ENCODE data around the gene EGLN2.
A peak's percentile ranks its signal among the peaks of the same experiment; 100 is the strongest.
"Not testable (repeated sequence)": the region's sequence is repeated elsewhere in the genome, so short reads cannot be mapped to it uniquely, and the experiment has no call there.

Gene EGLN2

DNA sequence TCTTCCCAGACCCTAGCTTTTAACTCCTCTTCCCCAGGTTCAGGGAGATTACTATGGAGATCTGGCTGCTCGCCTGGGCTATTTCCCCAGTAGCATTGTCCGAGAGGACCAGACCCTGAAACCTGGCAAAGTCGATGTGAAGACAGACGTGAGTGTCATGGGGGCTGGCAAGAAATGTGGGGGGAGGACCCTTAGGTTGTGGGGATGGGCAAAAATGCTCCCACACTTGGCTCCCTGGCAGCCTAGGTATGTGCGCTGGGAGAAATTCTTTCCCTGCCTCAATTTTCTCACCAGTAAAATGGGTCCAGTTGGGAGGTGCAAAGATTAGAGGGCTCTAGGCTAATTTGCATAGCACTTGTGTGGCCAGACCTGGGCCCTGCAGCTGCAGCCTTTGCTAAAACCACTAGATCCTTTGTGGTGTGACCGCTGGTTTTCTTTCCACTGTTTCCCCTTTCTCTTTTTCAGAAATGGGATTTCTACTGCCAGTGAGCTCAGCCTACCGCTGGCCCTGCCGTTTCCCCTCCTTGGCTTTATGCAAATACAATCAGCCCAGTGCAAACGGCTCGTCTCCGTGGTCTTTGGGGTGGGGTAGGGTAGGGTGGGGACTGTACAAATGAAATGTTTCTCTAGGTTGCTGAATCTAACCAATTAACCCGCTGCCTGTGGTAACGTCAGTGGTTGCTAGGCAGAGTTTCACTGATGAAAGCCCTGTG, 21.9 kb upstream of the EGLN2 start:
- DNase-seq, result peak; percentile 96

DNA sequence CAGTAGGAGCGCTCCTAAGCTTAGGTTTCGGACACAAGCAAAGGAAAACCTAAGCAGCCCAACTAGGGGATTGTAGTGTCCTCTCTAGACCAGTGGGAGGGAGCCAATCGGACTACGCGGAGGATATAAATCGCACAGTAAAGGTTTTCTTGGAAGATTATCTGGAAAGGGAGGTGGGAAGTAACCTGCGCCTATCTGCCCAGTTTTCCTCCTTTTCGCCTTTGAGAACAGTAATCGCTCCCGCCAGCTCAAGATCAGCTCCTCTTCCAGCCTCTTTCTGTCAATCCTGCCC, 21.4 kb upstream of the EGLN2 start:
- DNase-seq, result no peak

DNA sequence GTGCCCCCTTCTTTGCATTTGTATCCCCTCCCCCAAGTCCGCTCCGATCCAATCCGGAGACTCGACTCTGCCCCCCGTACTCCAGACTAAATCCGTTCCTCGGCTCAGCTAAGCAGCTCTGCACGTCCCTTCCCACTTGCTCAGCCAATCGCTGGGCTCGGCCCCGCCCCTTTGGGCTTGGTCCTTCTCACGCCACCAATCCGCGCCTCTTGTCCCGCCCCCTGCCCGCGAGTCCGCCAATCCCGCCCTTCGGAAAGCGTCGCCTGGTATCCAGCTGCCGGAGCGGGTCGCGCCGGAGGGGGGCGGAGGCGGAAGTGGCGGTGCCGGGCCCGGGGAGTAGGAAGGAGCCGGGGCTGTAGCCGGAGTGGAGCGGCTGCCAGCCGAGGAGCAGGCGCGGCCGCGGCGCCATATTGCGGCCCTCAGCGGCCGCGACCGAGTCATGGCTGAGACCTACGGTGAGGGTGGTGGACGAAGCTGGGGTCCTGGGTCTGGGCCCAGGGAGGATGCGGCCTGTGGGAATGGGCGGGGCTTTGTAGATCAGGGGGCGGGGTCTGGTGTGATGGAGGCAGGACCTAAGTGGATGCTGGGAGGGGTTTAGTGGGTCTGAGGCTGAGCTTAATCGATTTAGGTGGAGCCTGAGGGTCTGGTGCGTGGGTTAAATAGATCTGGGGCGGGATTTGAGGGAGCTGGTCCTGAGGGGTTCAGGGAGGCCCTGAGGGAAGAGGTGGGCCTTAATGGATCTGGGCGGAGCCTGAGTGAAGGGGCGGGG, 20.9 kb upstream of the EGLN2 start, which contains the start of gene RAB4B:
RAB4B (plus strand) TSS at position 311 of the 769 bp plus-strand sequence; CDS start at position 440, 129 bp downstream.
- peak; percentile 100 for DNase-seq

- no peak for DNase-seq
Observed at GRCh38 chr19:40778706-40779284, 20.2 kb upstream of the EGLN2 start.

GRCh38 chr19:40780582-40780981, 18.4 kb upstream of the EGLN2 start:
- no peak for DNase-seq

- no peak for DNase-seq
Observed at GRCh38 chr19:40781140-40781539, 17.9 kb upstream of the EGLN2 start.

- DNase-seq, result no peak
Observed at GRCh38 chr19:40783711-40784110, 15.3 kb upstream of the EGLN2 start.

DNA sequence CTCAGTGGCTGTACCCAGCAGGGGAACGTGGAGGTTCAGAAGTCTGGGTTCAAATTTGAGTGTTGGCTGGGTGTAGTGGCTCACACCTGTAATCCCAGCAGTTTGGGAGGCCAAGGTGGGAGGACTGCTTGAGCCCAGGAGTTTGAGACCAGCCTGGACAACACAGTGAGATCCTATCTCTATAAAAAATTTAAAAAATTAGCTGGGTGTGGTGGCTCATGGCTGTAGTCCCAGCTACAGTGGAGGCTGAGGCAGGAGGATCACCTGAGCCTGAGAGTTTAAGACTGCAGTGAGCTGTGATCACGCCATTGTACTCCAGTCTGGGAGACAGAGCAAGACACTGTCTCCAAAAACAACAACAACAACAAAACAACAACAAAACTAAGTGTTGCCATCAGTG, 14.8 kb upstream of the EGLN2 start:
- not testable (repeated sequence) for DNase-seq

GRCh38 chr19:40785526-40785925, 13.5 kb upstream of the EGLN2 start:
- no peak for DNase-seq

DNA sequence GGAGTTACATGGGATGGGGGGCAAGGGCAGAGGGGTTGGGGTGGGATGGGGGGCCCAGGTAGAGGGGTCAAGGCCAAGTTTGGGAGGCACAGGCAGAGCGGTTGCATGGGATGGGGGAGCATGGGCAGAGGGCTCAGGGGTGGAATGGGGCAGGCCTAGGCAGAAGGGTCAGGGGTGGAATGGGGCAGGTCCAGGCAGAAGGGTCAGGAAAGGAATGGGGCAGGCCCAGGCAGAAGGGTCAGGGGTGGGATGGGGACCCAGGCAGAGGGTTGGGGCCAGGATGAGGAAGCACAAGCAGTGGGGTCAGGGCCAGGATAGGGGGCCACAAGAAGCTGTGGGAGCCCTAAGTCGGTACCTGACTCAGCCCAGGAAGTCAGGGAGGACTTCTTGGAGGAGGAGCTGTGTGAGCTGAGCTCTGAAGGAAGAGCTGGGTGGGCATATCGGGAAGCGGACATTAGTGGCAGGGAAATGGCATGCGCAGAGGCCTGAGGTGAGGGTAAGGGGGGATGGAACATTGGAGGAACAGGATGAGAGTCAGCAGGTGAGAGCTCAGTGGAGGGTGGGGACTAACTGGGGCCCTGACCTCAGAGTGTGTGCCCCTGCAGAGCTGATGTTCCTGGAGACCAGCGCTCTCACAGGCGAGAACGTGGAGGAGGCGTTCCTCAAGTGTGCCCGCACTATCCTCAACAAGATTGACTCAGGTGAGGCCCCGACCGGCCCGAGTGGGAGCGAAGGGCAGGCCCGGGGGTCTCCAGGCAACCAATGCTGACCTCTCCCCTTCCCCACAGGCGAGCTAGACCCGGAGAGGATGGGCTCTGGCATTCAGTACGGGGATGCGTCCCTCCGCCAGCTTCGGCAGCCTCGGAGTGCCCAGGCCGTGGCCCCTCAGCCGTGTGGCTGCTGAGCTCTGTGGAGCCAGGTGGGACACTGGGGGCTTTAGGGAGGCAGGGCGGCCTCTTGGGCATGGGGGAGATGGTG, 12.6 kb upstream of the EGLN2 start:
- DNase-seq, result no peak

DNA sequence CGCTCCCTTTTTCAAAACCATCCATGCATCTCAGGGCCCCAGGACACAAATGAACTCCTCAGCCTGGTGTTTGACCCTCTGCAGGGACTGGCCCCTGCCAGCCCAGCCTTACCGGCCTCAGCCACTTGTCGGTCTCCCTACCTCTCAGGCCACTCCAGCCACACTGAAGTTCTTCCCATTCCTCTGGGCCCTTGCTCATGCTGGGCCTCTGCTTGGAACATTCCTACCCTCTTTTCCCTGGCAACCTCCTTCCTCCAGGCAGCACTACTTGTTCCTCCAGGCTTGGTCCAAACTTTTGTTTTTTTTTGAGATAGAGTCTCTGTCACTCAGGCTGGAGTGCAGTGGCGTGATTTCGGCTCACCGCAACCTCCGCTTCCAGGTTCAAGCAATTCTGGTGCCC, 7.6 kb upstream of the EGLN2 start:
- DNase-seq, result no peak

GRCh38 chr19:40791996-40792395, 7.0 kb upstream of the EGLN2 start:
- DNase-seq, result no peak

- no peak for DNase-seq
Observed at GRCh38 chr19:40797166-40797962, 1.6 kb upstream of the EGLN2 start.

DNA sequence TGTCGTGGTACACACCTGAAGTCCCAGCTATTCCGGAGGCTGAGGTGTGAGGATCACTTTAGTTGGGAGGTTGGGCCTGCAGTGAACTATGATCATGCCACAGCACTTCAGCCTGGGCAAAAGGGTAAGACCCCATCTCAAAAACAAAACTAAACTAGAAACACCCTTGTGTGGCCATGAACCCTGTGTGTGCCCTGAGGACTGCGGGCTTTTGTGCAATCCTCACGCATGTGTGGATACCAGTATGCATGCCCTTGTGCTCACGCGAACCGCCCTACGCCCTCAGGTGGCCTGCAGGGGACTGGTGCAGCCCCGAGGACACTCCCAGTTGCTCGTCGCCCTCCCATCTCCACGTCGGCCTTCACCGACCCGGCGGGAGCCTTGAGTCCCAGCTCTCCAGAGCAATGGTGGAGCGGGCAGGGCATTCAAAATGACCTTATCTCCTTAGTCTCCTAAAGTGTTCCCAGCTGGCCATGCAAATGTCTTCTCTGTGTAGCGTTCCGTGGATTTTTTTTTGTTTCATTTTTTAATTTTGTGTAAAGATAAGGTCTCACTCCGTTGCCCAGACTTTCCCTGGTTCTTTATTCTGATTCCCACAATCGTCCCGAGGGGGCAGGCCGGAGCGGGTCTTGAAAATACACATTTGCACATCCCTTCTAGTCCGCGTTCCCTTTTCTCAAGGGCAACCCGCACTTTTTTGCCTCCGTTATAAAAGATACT, 868 bp upstream of the EGLN2 start:
- peak; percentile 70 for DNase-seq

- peak; percentile 60 for DNase-seq
Observed at GRCh38 chr19:40799558-40800338, 757 bp downstream of the EGLN2 start.

- DNase-seq, result no peak
Observed at GRCh38 chr19:40800339-40800996, 1.5 kb downstream of the EGLN2 start.

GRCh38 chr19:40800997-40801377, 2.0 kb downstream of the EGLN2 start:
- DNase-seq, result no peak

- no peak for DNase-seq
Observed at GRCh38 chr19:40801426-40802299, 2.7 kb downstream of the EGLN2 start.

Data from NCI-H69 (cell line).